K562 (cell line): ENCODE measurements around the gene NBPF3. TPM values are rescaled to one million over a fixed set of nuclear protein-coding genes. Genes with fewer than 3 reads are reported as not detected.

ENCODE experiments used
- ATAC-seq: fragments of 200-7000 bp; cut with Tn5 transposase; 3 replicates; pipeline ENCODE4 v1.9.1; 2020; ENCODE audit warnings: moderate library complexity
- BruUV-seq: library from RNA; stranded (reverse); fragments of 400-500 nt; replicated peaks from 2 replicates; lab custom pipeline; 2021; lab: Mats Ljungman, UMichigan
- CTCF ChIA-PET: fragments of 300-600 bp; formaldehyde crosslinking; extraction: SDS; loops from one replicate; lab custom pipeline; 2021; ENCODE audit warnings: low intra/inter-chr PET ratio; lab: Yijun Ruan, JAX
- POLR2A ChIA-PET: fragments of 300-600, 350-650 bp; sonication (Branson Sonifier 250); formaldehyde crosslinking; extraction: SDS; loops from one replicate; lab custom pipeline; 2021; ENCODE audit warnings: antibody characterized with exemption, inconsistent platforms; lab: Yijun Ruan, JAX
- DNase-seq, 4 experiments: peaks; one replicate each; pipeline versions ENCODE4 v3.0.0 to v3.0.0-alpha.2; 2011 to 2018; ENCODE audit warnings: low spot score in 3 of 4, mixed read lengths in 3 of 4; ENCODE audit errors: extremely low read depth in 1 of 4
- FAIRE-seq: peaks from 2 replicates; lab custom pipeline; 2011; peaks lifted over from hg19 to GRCh38; lab: Jason Lieb, UNC
- H2AFZ ChIP-seq: 2 replicates; pipeline ENCODE4 v1.6.0; 2011; ENCODE audit warnings: low read depth, low read length, control low read depth, inconsistent platforms
- H3K27ac ChIP-seq: fragments of 200-600 bp; 3 replicates; pipeline ENCODE4 v1.8.0; 2011; ENCODE audit warnings: low read depth, mild to moderate bottlenecking, control low read depth, inconsistent platforms, low read length, moderate library complexity, mixed read lengths; ENCODE audit errors: extremely low read depth
- H3K27me3 ChIP-seq, 2 experiments: fragments of 300-600 bp in 1 of 2; 2 replicates in 1 of 2; 3 replicates in 1 of 2; pipeline versions ENCODE4 v1.6.0 to v1.8.0; 2011; ENCODE audit warnings: inconsistent platforms in 2 of 2, low read length in 2 of 2, mild to moderate bottlenecking in 1 of 2, mixed read lengths in 1 of 2, moderate library complexity in 1 of 2; ENCODE audit not compliant: control insufficient read depth in 2 of 2, insufficient read depth in 2 of 2
- H3K36me3 ChIP-seq: fragments of 300-600 bp; 3 replicates; pipeline ENCODE4 v1.8.0; 2011; ENCODE audit warnings: mild to moderate bottlenecking, low read length, inconsistent platforms; ENCODE audit not compliant: control insufficient read depth, insufficient read depth
- H3K4me1 ChIP-seq, 2 experiments: fragments of 200-600 bp in 1 of 2; replicated peaks in 1 of 2; 2 replicates in 1 of 2; 3 replicates in 1 of 2; pipeline versions ENCODE4 v1.5.1 to v1.8.0; 2011; ENCODE audit warnings: inconsistent platforms in 2 of 2, low read length in 2 of 2, mild to moderate bottlenecking in 1 of 2, mixed read lengths in 1 of 2, moderate library complexity in 1 of 2; ENCODE audit not compliant: control insufficient read depth in 2 of 2, insufficient read depth in 2 of 2
- H3K4me2 ChIP-seq: 2 replicates; pipeline ENCODE4 v1.6.1; 2011; ENCODE audit warnings: low read length, control low read depth, inconsistent platforms, mixed read lengths; ENCODE audit not compliant: insufficient read depth
- H3K4me3 ChIP-seq: fragments of 200-600 bp; sonication (generic), shearing (Covaris generic); 2 replicates; pipeline ENCODE4 v1.5.1; 2016; ENCODE audit warnings: control low read depth, inconsistent platforms
- H3K79me2 ChIP-seq: fragments of 200-600 bp; 3 replicates; pipeline ENCODE4 v1.8.0; 2011; ENCODE audit warnings: low read length, inconsistent platforms; ENCODE audit not compliant: control insufficient read depth, insufficient read depth
- H3K9ac ChIP-seq, 2 experiments: 2 replicates each; pipeline versions ENCODE4 v1.6.0 to v1.6.1; 2011; ENCODE audit warnings: low read depth in 2 of 2, low read length in 2 of 2, control low read depth in 1 of 2, inconsistent platforms in 1 of 2, mild to moderate bottlenecking in 1 of 2, mixed read lengths in 1 of 2; ENCODE audit not compliant: insufficient read depth in 1 of 2
- H3K9me1 ChIP-seq: one replicate; pipeline ENCODE4 v1.6.0; 2011; ENCODE audit warnings: inconsistent platforms, mild to moderate bottlenecking, low read length, moderate library complexity; ENCODE audit not compliant: control insufficient read depth, insufficient read depth
- H3K9me3 ChIP-seq: replicated peaks from 2 replicates; pipeline ENCODE4 v1.5.1; 2011; ENCODE audit warnings: low read depth, low read length, inconsistent platforms; ENCODE audit not compliant: control insufficient read depth, insufficient read depth
- H4K20me1 ChIP-seq: replicated peaks from 2 replicates; pipeline ENCODE4 v1.6.1; 2011; ENCODE audit warnings: low read length, inconsistent platforms, mixed read lengths; ENCODE audit not compliant: control insufficient read depth, insufficient read depth
- E2F3 ChIP-seq: fragments of 250-450 bp; sonication (Bioruptor Pico); IDR thresholded peaks from 2 replicates; pipeline ENCODE4 v1.4.0; 2020; ENCODE audit warnings: mild to moderate bottlenecking
- E4F1 ChIP-seq: fragments of 250-450 bp; sonication (Bioruptor Pico); IDR thresholded peaks from 2 replicates; pipeline ENCODE4 v1.5.0; 2021; ENCODE audit warnings: mild to moderate bottlenecking, borderline replicate concordance
- HNRNPLL ChIP-seq: fragments of 200-400 bp; formaldehyde crosslinking; IDR thresholded peaks from 2 replicates; pipeline ENCODE4 v1.6.1; 2017; ENCODE audit warnings: low read length, low read depth, mild to moderate bottlenecking; ENCODE audit not compliant: poor library complexity, severe bottlenecking
- MBD2 ChIP-seq: sonication (generic); IDR thresholded peaks from 2 replicates; pipeline ENCODE4 v1.6.1; 2016; ENCODE audit warnings: low read depth, borderline replicate concordance
- NFE2 ChIP-seq: IDR thresholded peaks from 2 replicates; pipeline ENCODE4 v1.6.1; 2014; ENCODE audit warnings: antibody characterized with exemption, low read depth
- NR0B1 ChIP-seq: fragments of 450-650 bp; IDR thresholded peaks from one replicate; pipeline ENCODE4 v1.6.1; 2018; ENCODE audit warnings: mild to moderate bottlenecking, moderate library complexity; ENCODE audit not compliant: partially characterized antibody
- RAD21 ChIP-seq, 2 experiments: fragments of 250-450 bp in 1 of 2; fragments of 450-650 bp in 1 of 2; sonication (Bioruptor Pico) in 1 of 2; formaldehyde crosslinking in 1 of 2; IDR thresholded peaks in 1 of 2; conservative IDR thresholded peaks in 1 of 2; 2 replicates each; pipeline versions ENCODE4 v1.4.0 to v1.8.0; 2020 to 2022; ENCODE audit warnings: mild to moderate bottlenecking in 2 of 2, moderate library complexity in 1 of 2
- U2AF2 ChIP-seq: fragments of 200-400 bp; formaldehyde crosslinking; optimal IDR thresholded peaks from 2 replicates; pipeline ENCODE3; 2017; ENCODE audit warnings: low read depth, mild to moderate bottlenecking, low read length
- ZNF717 ChIP-seq: fragments of 250-450 bp; sonication (Bioruptor Pico); IDR thresholded peaks from 2 replicates; pipeline ENCODE4 v1.5.0; 2021
- WGBS: fragments of 100-300 bp; shearing (Covaris generic); methylation state at CpG from one replicate; pipeline ENCODE4 v1.1.6; 2016; ENCODE audit warnings: low coverage, mixed read lengths; ENCODE audit not compliant: insufficient coverage; ENCODE audit errors: missing lambda C conversion rate; 5-methylcytosine and 5-hydroxymethylcytosine counted together
- in situ Hi-C: fragments of 300-500 bp; cut with MboI; formaldehyde crosslinking; loops from 4 replicates; pipeline ENCODE4 v1.15.0; 2018; ENCODE audit warnings: inconsistent platforms, mixed read lengths
- intact Hi-C: fragments of 100-400 bp; cut with micrococcal nuclease; formaldehyde crosslinking; loops from 2 replicates; pipeline ENCODE4 v1.14.2; 2022
- polyA plus RNA-seq, 8 experiments: library from polyadenylated mRNA; depleted of rRNA in 4 of 8; stranded (reverse) in 5 of 8; unstranded in 3 of 8; fragments of >200 nt; fragmentation: Nextera tagmentation in 2 of 8; fragmentation: Illumina TruSeq in 1 of 8; extraction: Ambion mirVana in 2 of 8; extraction: Trizol in 1 of 8; gene quantifications; 2 replicates each; pipeline versions ENCODE4 v1.2.1 to v1.2.3, GENCODE V29; 2011 to 2014; ENCODE audit warnings: inconsistent platforms in 1 of 8, missing spikeins in 1 of 8
- total RNA-seq, 7 experiments: library from RNA; depleted of rRNA in 6 of 7; stranded (reverse); fragments of >200 nt in 6 of 7; fragmentation: Illumina TruSeq in 2 of 7; extraction: Trizol in 2 of 7; gene quantifications; 2 replicates each; pipeline versions ENCODE4 v1.2.1 to v1.2.3, GENCODE V29; 2011 to 2021; ENCODE audit warnings: low replicate concordance in 1 of 7

Gene NBPF3
- total and polyA plus RNA-seq, 9 of the 15 experiments (the other 6 are each of a cell fraction or from before 2014, with no cell fraction given), result 1.5 to 7.3 (median 5.4) TPM

- Histone ChIP-seq H4K20me1 (no peaks in the 10 kb centered on the region), H3K4me1 (peaks cover 0 to 22% of the 10 kb centered on the region in 2 experiments; a peak in 4 of 5 replicates), H3K27me3 (no peaks in the 10 kb centered on the region), H3K4me3 (no peak overlapping the region), H3K9me3 (no peaks in the 10 kb centered on the region), H3K4me2 (no peak overlapping the region), H3K27ac (no peak overlapping the region), H3K9ac (no peak overlapping the region), H3K79me2 (no peaks in the 10 kb centered on the region), H3K36me3 (no peaks in the 10 kb centered on the region; the same call in 2 of the 3 replicates), H3K9me1 (no peaks in the 10 kb centered on the region), H2AFZ (no peak overlapping the region)
- ATAC-seq (no peak), DNase-seq (no peak), FAIRE-seq (no peak)
- in situ Hi-C loops, result no loop called here
- 28% methylated on average over 1 of the region's 1 CpG for WGBS
- intact Hi-C loops, result no loop called here
- BruUV-seq, result no TSS peak
- ChIA-PET POLR2A (no interaction called here), CTCF (no interaction called here)
- TF ChIP-seq MBD2, result no peak
- TF ChIP-seq RAD21 (CRISPR knock-in tag; conservative IDR thresholded peaks at IDR 0.05 in 1 of 2, IDR thresholded peaks at IDR 0.05 in 1 of 2), result no peak
- no peak for TF ChIP-seq ZNF717 (CRISPR knock-in tag)
- no peak for TF ChIP-seq NFE2
- TF ChIP-seq E2F3, result no peak
- TF ChIP-seq E4F1 (CRISPR knock-in tag), result no peak
- no peak for TF ChIP-seq U2AF2
- no peak for TF ChIP-seq NR0B1
- no peak for TF ChIP-seq HNRNPLL
Measured at GRCh38 chr1:21457654-21458053, 17.7 kb downstream of the NBPF3 start.
